Measurements from ENCODE around the gene SYT8. TPM values are rescaled to one million over a fixed set of nuclear protein-coding genes. Genes with fewer than 3 reads are reported as not detected.

The SYT8 gene
- total RNA-seq (2014; rRNA removed) (4.7 and 7.8 TPM in 2 replicates), Bru-seq, nascent RNA (percentile 25 among the genes with signal in this experiment), BruChase-seq, experiment 1, labeled RNA remaining after a 6-hour chase (percentile 19 among the genes with signal in this experiment), BruChase-seq, experiment 2, labeled RNA remaining after a 2-hour chase (percentile 22 among the genes with signal in this experiment)
- long read RNA-seq, partial matches to known transcripts, result 0 of 2 reads
- long read RNA-seq, other reads (novel, unspliced or antisense), result 1 of 2 reads

- DNase-seq (no peak), ATAC-seq (no peak)
- peak within 1 kb of the TSS; percentile 64; the same call in 1 of the 2 replicates for H2AFZ ChIP-seq (ENCODE audit: low read length)
- no peaks in the 10 kb centered on the region for H3F3A ChIP-seq (ENCODE audit: low read length, unreplicated experiment)
- no peaks in the 10 kb centered on the region for H3K9me2 ChIP-seq (replicated peaks; ENCODE audit: low read length)
- H3K4me3 ChIP-seq (ENCODE audit: low read length), result peak within 1 kb of the TSS; percentile 40; the same call in 1 of the 2 replicates
- peaks cover 37% of the 10 kb centered on the region for H3K4me1 ChIP-seq (ENCODE audit: insufficient read depth, low read length)
- no peaks in the 10 kb centered on the region for H3K27me3 ChIP-seq (ENCODE audit: low read length)
- no peaks in the 10 kb centered on the region for H3K9me3 ChIP-seq (ENCODE audit: low read length)
- TF ChIP-seq EZH2 (IDR thresholded peaks at IDR 0.05; ENCODE audit: low read length, unreplicated experiment) (no peak), CTCF (conservative IDR thresholded peaks at IDR 0.05; ENCODE audit: low read depth, low read length) (no peak), EZH2phosphoT487 (IDR thresholded peaks at IDR 0.05; ENCODE audit: borderline replicate concordance, low read length) (no peak)
- BruUV-seq (replicated peaks), result no TSS peak
- H3K36me3 ChIP-seq (ENCODE audit: low read depth, low read length), result no peaks in the 10 kb centered on the region
- intact Hi-C loops (cut with micrococcal nuclease), result loop anchor here (5.0 to 10.0 kb wide), 2 partner anchors 73 to 320 kb away; partner anchors contain the start of gene CTSD
- POLR2A ChIA-PET (ENCODE audit: unreplicated experiment), result no interaction called here
- no peaks in the 10 kb centered on the region for H3K79me2 ChIP-seq (ENCODE audit: low read length)
- peak within 1 kb of the TSS; percentile 84 for H3K4me2 ChIP-seq (ENCODE audit: low read length)
- peak within 1 kb of the TSS; percentile 48 for H3K9ac ChIP-seq (ENCODE audit: low read length)
- CTCF ChIA-PET, result interaction anchor here (1.4 to 2.9 kb wide), 2 partner anchors 141 to 182 kb away, joined by 5 to 96 read pairs; no protein-coding TSS in a partner anchor
- H4K20me1 ChIP-seq (ENCODE audit: low read length), result no peaks in the 10 kb centered on the region
- H3K27ac ChIP-seq (ENCODE audit: low read length), result peak within 1 kb of the TSS; percentile 61
These were observed at the start of gene SYT8 for GRCh38 chr11:1834779-1835670. Gene SYT8 (plus strand): TSS chr11:1834990. CDS start chr11:1835106, 116 bp downstream.

- H3K36me3 ChIP-seq (ENCODE audit: low read depth, low read length), result no peaks in the 10 kb centered on the region
- intact Hi-C loops (cut with micrococcal nuclease), result no loop called here
- H3K27me3 ChIP-seq (ENCODE audit: low read length), result peaks cover 7% of the 10 kb centered on the region; the same call in 1 of the 2 replicates
- no peak overlapping the region for H3K4me2 ChIP-seq (ENCODE audit: low read length)
- no peaks in the 10 kb centered on the region for H3K79me2 ChIP-seq (ENCODE audit: low read length)
- no peaks in the 10 kb centered on the region for H4K20me1 ChIP-seq (ENCODE audit: low read length)
- peaks cover 13% of the 10 kb centered on the region for H3K4me1 ChIP-seq (ENCODE audit: insufficient read depth, low read length)
- no peak overlapping the region for H3K27ac ChIP-seq (ENCODE audit: low read length)
- DNase-seq (no peak), ATAC-seq (no peak)
- no peaks in the 10 kb centered on the region for H3F3A ChIP-seq (ENCODE audit: low read length, unreplicated experiment)
- no peaks in the 10 kb centered on the region for H3K9me2 ChIP-seq (replicated peaks; ENCODE audit: low read length)
- H2AFZ ChIP-seq (ENCODE audit: low read length), result no peak overlapping the region
- TF ChIP-seq EZH2phosphoT487 (IDR thresholded peaks at IDR 0.05; ENCODE audit: borderline replicate concordance, low read length), result no peak
- CTCF ChIA-PET, result interaction anchor here (0.7 to 1.1 kb wide), 3 partner anchors 47 to 356 kb away, joined by 7 to 15 read pairs (median 15); no protein-coding TSS in a partner anchor
- H3K9me3 ChIP-seq (ENCODE audit: low read length), result 0 out of 2 replicates have a peak, but pooled peaks cover 2% of the 10 kb centered on the region
- H3K4me3 ChIP-seq (ENCODE audit: low read length), result no peak overlapping the region
- POLR2A ChIA-PET (ENCODE audit: unreplicated experiment), result interaction anchor here (0.6 kb wide), 1 partner anchor 238 kb away, joined by 3 read pairs; no protein-coding TSS in a partner anchor
- BruUV-seq (replicated peaks), result no TSS peak
- no peak overlapping the region for H3K9ac ChIP-seq (ENCODE audit: low read length)
These were observed 48.9 kb upstream of the SYT8 start for GRCh38 chr11:1785749-1786413.

GRCh38 chr11:1786466-1786865, 48.3 kb upstream of the SYT8 start:
- intact Hi-C loops (cut with micrococcal nuclease), result no loop called here
- Histone ChIP-seq H3K4me2 (ENCODE audit: low read length) (no peak overlapping the region), H3K9ac (ENCODE audit: low read length) (no peak overlapping the region), H3K4me1 (ENCODE audit: insufficient read depth, low read length) (peaks cover 13% of the 10 kb centered on the region), H3K27me3 (ENCODE audit: low read length) (peaks cover 7% of the 10 kb centered on the region; the same call in 1 of the 2 replicates), H3K9me3 (ENCODE audit: low read length) (0 out of 2 replicates have a peak, but pooled peaks cover 2% of the 10 kb centered on the region), H3K36me3 (ENCODE audit: low read depth, low read length) (no peaks in the 10 kb centered on the region), H3K79me2 (ENCODE audit: low read length) (no peaks in the 10 kb centered on the region), H2AFZ (ENCODE audit: low read length) (no peak overlapping the region), H3K9me2 (replicated peaks; ENCODE audit: low read length) (no peaks in the 10 kb centered on the region), H3K4me3 (ENCODE audit: low read length) (no peak overlapping the region), H3F3A (ENCODE audit: low read length, unreplicated experiment) (no peaks in the 10 kb centered on the region), H4K20me1 (ENCODE audit: low read length) (no peaks in the 10 kb centered on the region), H3K27ac (ENCODE audit: low read length) (no peak overlapping the region)
- ChIA-PET CTCF (no interaction called here), POLR2A (ENCODE audit: unreplicated experiment) (no interaction called here)
- no peak for ATAC-seq
- BruUV-seq (replicated peaks), result no TSS peak
- TF ChIP-seq EZH2 (IDR thresholded peaks at IDR 0.05; ENCODE audit: low read length, unreplicated experiment), result no peak
- no peak for TF ChIP-seq EZH2phosphoT487 (IDR thresholded peaks at IDR 0.05; ENCODE audit: borderline replicate concordance, low read length)
- no peak for TF ChIP-seq CTCF (conservative IDR thresholded peaks at IDR 0.05; ENCODE audit: low read depth, low read length)
- DNase-seq, result no peak

Measured in PC-3 (cell line).